Activated CD8-positive, alpha-beta T cell treated with anti-CD3 and anti-CD28 coated beads, Interleukin-2, amount 10 ng/mL, durations not matched to agents 7 days and 5 days (primary cell): ENCODE results near the gene PLD2. TPM values are rescaled to one million over a fixed set of nuclear protein-coding genes. Genes with fewer than 3 reads are reported as not detected.
A peak's percentile ranks its signal among the peaks of the same experiment; 100 is the strongest.

Experiments
- ATAC-seq: fragments of 150-1000 bp; cut with Tn5 transposase; one replicate; pipeline ENCODE4 v1.10.0; 2021; ENCODE audit warnings: moderate library complexity
- CTCF ChIA-PET: fragments of 350-600 bp; sonication (Branson Sonifier 250); formaldehyde crosslinking; loops from one replicate; lab custom pipeline; 2021; ENCODE audit warnings: antibody characterized with exemption; lab: Charles Lee
- POLR2A ChIA-PET: fragments of 350-600 bp; sonication (Branson Sonifier 250); formaldehyde crosslinking; loops from one replicate; lab custom pipeline; 2021; ENCODE audit warnings: antibody characterized with exemption; lab: Charles Lee
- DNase-seq: peaks from one replicate; pipeline ENCODE4 v3.0.0-alpha.2; 2020
- H3K27ac Mint-ChIP-seq: one replicate; pipeline ENCODE4 v1.8.0; 2021; ENCODE audit warnings: mild to moderate bottlenecking, mixed read lengths
- H3K27me3 Mint-ChIP-seq: one replicate; pipeline ENCODE4 v1.8.0; 2021; ENCODE audit warnings: low read depth, mixed read lengths
- H3K36me3 Mint-ChIP-seq: one replicate; pipeline ENCODE4 v1.8.0; 2021; ENCODE audit warnings: low read depth, mixed read lengths
- H3K4me1 Mint-ChIP-seq: one replicate; pipeline ENCODE4 v1.8.0; 2021; ENCODE audit warnings: low read depth, mixed read lengths
- H3K4me3 Mint-ChIP-seq: one replicate; pipeline ENCODE4 v1.8.0; 2021; ENCODE audit warnings: mild to moderate bottlenecking, mixed read lengths
- H3K9me3 Mint-ChIP-seq: one replicate; pipeline ENCODE4 v1.8.0; 2022; ENCODE audit warnings: mixed read lengths; ENCODE audit not compliant: insufficient read depth
- total RNA-seq, 2 experiments: library from RNA; stranded (reverse); gene quantifications; one replicate each; pipeline ENCODE4 v1.2.3, GENCODE V29; 2021

PLD2 gene
- total RNA-seq, 2 experiments from 2014 or later, result 11.6 to 20.0 TPM

GRCh38 chr17:4777969-4778760 is 28.8 kb upstream of the PLD2 start:
- Mint-ChIP-seq H3K9me3 (no peaks in the 10 kb centered on the region), H3K4me1 (no peaks in the 10 kb centered on the region), H3K27me3 (peaks cover 31% of the 10 kb centered on the region), H3K36me3 (no peaks in the 10 kb centered on the region), H3K27ac (no peak overlapping the region), H3K4me3 (no peak overlapping the region)
- ChIA-PET POLR2A (interaction anchor here (1.6 kb wide), 1 partner anchor 12 kb away, joined by 6 read pairs; no protein-coding TSS in a partner anchor), CTCF (interaction anchor here (1.7 to 2.1 kb wide), 2 partner anchors 12 to 46 kb away, joined by 5 to 17 read pairs; partner anchors contain the start of genes GLTPD2 and MED11)
- ATAC-seq (no peak), DNase-seq (no peak)

GRCh38 chr17:4780325-4780955 is 26.5 kb upstream of the PLD2 start:
- H3K4me1 Mint-ChIP-seq, result peaks cover 5% of the 10 kb centered on the region
- no peaks in the 10 kb centered on the region for H3K9me3 Mint-ChIP-seq
- H3K36me3 Mint-ChIP-seq, result no peaks in the 10 kb centered on the region
- peaks cover 41% of the 10 kb centered on the region for H3K27me3 Mint-ChIP-seq
- no peak for DNase-seq
- ChIA-PET POLR2A (no interaction called here), CTCF (interaction anchor here (1.7 to 2.1 kb wide), 2 partner anchors 9 to 49 kb away, joined by 5 to 17 read pairs; partner anchors contain the start of genes GLTPD2 and MED11)
- no peak overlapping the region for H3K4me3 Mint-ChIP-seq
- H3K27ac Mint-ChIP-seq, result no peak overlapping the region
- no peak for ATAC-seq

- H3K27me3 Mint-ChIP-seq, result peaks cover 59% of the 10 kb centered on the region
- H3K4me3 Mint-ChIP-seq, result no peak overlapping the region
- CTCF ChIA-PET, result interaction anchor here (0.6 kb wide), 1 partner anchor 150 kb away, joined by 4 read pairs; no protein-coding TSS in a partner anchor
- peaks cover 18% of the 10 kb centered on the region for H3K4me1 Mint-ChIP-seq
- DNase-seq (no peak), ATAC-seq (no peak)
- H3K9me3 Mint-ChIP-seq, result no peaks in the 10 kb centered on the region
- H3K27ac Mint-ChIP-seq, result no peak overlapping the region
- POLR2A ChIA-PET, result interaction anchor here (0.7 kb wide), 1 partner anchor 387 kb away, joined by 3 read pairs; no protein-coding TSS in a partner anchor
- no peaks in the 10 kb centered on the region for H3K36me3 Mint-ChIP-seq
These were observed 24.3 kb upstream of the PLD2 start for GRCh38 chr17:4782652-4783051.

GRCh38 chr17:4785311-4786105 is 21.4 kb upstream of the PLD2 start:
- Mint-ChIP-seq H3K4me1 (peaks cover 23% of the 10 kb centered on the region), H3K9me3 (no peaks in the 10 kb centered on the region), H3K36me3 (no peaks in the 10 kb centered on the region), H3K27ac (no peak overlapping the region), H3K27me3 (peaks cover 62% of the 10 kb centered on the region), H3K4me3 (no peak overlapping the region)
- no peak for DNase-seq
- POLR2A ChIA-PET, result no interaction called here
- no peak for ATAC-seq
- CTCF ChIA-PET, result interaction anchor here (0.8 kb wide), 1 partner anchor 53 kb away, joined by 3 read pairs; no protein-coding TSS in a partner anchor

GRCh38 chr17:4786106-4786511 is 20.8 kb upstream of the PLD2 start, which contains the start of gene VMO1:
Gene VMO1 (minus strand): TSS chr17:4786364. CDS start chr17:4786352, 12 bp downstream.
- no peaks in the 10 kb centered on the region for H3K36me3 Mint-ChIP-seq
- no peaks in the 10 kb centered on the region for H3K9me3 Mint-ChIP-seq
- H3K4me3 Mint-ChIP-seq, result no peak within 1 kb of the TSS
- peaks cover 26% of the 10 kb centered on the region for H3K4me1 Mint-ChIP-seq
- DNase-seq, result no peak
- CTCF ChIA-PET, result interaction anchor here (0.8 to 1.6 kb wide), 3 partner anchors 54 to 95 kb away, joined by 3 to 4 read pairs (median 3); no protein-coding TSS in a partner anchor
- peaks cover 59% of the 10 kb centered on the region for H3K27me3 Mint-ChIP-seq
- H3K27ac Mint-ChIP-seq, result no peak within 1 kb of the TSS
- no peak for ATAC-seq
- POLR2A ChIA-PET, result interaction anchor here (0.8 kb wide), 1 partner anchor 50 kb away, joined by 3 read pairs; no protein-coding TSS in a partner anchor

GRCh38 chr17:4786516-4786915 is 20.4 kb upstream of the PLD2 start:
- Mint-ChIP-seq H3K27me3 (peaks cover 59% of the 10 kb centered on the region), H3K36me3 (no peaks in the 10 kb centered on the region), H3K4me1 (peaks cover 29% of the 10 kb centered on the region), H3K4me3 (no peak overlapping the region), H3K27ac (no peak overlapping the region), H3K9me3 (no peaks in the 10 kb centered on the region)
- ATAC-seq (no peak), DNase-seq (no peak)
- CTCF ChIA-PET, result interaction anchor here (0.8 to 1.6 kb wide), 3 partner anchors 54 to 95 kb away, joined by 3 to 4 read pairs (median 3); no protein-coding TSS in a partner anchor
- POLR2A ChIA-PET, result interaction anchor here (0.8 kb wide), 1 partner anchor 50 kb away, joined by 3 read pairs; no protein-coding TSS in a partner anchor

- no peaks in the 10 kb centered on the region for H3K9me3 Mint-ChIP-seq
- no peak for DNase-seq
- ATAC-seq, result no peak
- no peak overlapping the region for H3K27ac Mint-ChIP-seq
- no peaks in the 10 kb centered on the region for H3K36me3 Mint-ChIP-seq
- H3K4me1 Mint-ChIP-seq, result peaks cover 29% of the 10 kb centered on the region
- H3K27me3 Mint-ChIP-seq, result peaks cover 50% of the 10 kb centered on the region
- CTCF ChIA-PET, result interaction anchor here (1.1 to 3.3 kb wide), 4 partner anchors 9 to 100 kb away, joined by 3 to 37 read pairs (median 14); partner anchors contain the start of gene ARRB2
- POLR2A ChIA-PET, result interaction anchor here (0.8 to 2.8 kb wide), 2 partner anchors 56 to 85 kb away, joined by 3 to 9 read pairs; partner anchors contain the start of gene MED11
- H3K4me3 Mint-ChIP-seq, result no peak overlapping the region
These were observed 18.7 kb upstream of the PLD2 start for GRCh38 chr17:4788159-4788806.

GRCh38 chr17:4788807-4789700 is 17.9 kb upstream of the PLD2 start, which contains the start of gene GLTPD2:
Gene GLTPD2 (plus strand): TSS chr17:4788964. CDS start chr17:4789012, 48 bp downstream.
- ChIA-PET CTCF (interaction anchor here (0.6 to 3.3 kb wide), 28 partner anchors 10 to 115 kb away, joined by 3 to 37 read pairs (median 5); partner anchors contain the start of genes ARRB2, C17orf107, CHRNE and MED11), POLR2A (interaction anchor here (0.7 to 2.8 kb wide), 7 partner anchors 17 to 86 kb away, joined by 3 to 12 read pairs (median 4); partner anchors contain the start of genes MED11, PLD2 and TM4SF5)
- Mint-ChIP-seq H3K9me3 (no peaks in the 10 kb centered on the region), H3K4me3 (peak within 1 kb of the TSS; percentile 80), H3K27ac (peak within 1 kb of the TSS; percentile 81), H3K36me3 (no peaks in the 10 kb centered on the region), H3K27me3 (peaks cover 47% of the 10 kb centered on the region), H3K4me1 (peaks cover 29% of the 10 kb centered on the region)
- DNase-seq (no peak), ATAC-seq (no peak)

GRCh38 chr17:4789701-4789950 is 17.3 kb upstream of the PLD2 start:
- ChIA-PET CTCF (interaction anchor here (0.6 to 3.3 kb wide), 30 partner anchors 9 to 274 kb away, joined by 3 to 37 read pairs (median 4); partner anchors contain the start of genes ARRB2, C17orf107, CHRNE and MED11), POLR2A (interaction anchor here (0.5 to 2.8 kb wide), 9 partner anchors 10 to 129 kb away, joined by 3 to 12 read pairs (median 4); partner anchors contain the start of genes MED11, PLD2 and TM4SF5)
- Mint-ChIP-seq H3K27ac (peak overlapping the region; percentile 81), H3K4me3 (peak overlapping the region; percentile 80), H3K27me3 (peaks cover 43% of the 10 kb centered on the region), H3K9me3 (no peaks in the 10 kb centered on the region), H3K36me3 (no peaks in the 10 kb centered on the region), H3K4me1 (peaks cover 29% of the 10 kb centered on the region)
- DNase-seq, result no peak
- no peak for ATAC-seq
